Adrenal gland (tissue), 5 donors: ENCODE measurements around the gene RYR1.

Experiments
- CTCF ChIP-seq, 6 experiments: fragments of 450-650 bp in 4 of 6; fragments of 200-600 bp in 2 of 6; sonication (generic) in 1 of 6; IDR thresholded peaks; 1 replicate in 5 of 6; 2 replicates in 1 of 6; pipeline versions ENCODE4 v1.5.1 to v1.8.0; 2016 to 2021; ENCODE audit warnings: antibody characterized with exemption in 6 of 6, mild to moderate bottlenecking in 2 of 6, moderate library complexity in 1 of 6
- POLR2A ChIP-seq, 2 donors: fragments of 450-650 bp; IDR thresholded peaks; one replicate each; pipeline ENCODE4 v1.6.1; 2017; ENCODE audit warnings: antibody characterized with exemption in 2 of 2, mild to moderate bottlenecking in 2 of 2, moderate library complexity in 1 of 2
- donor health status: DM: no; HTN: no; CAD: no.

GRCh38 chr19:38496116-38496515 lies 62.6 kb downstream of the RYR1 start:
- TF ChIP-seq CTCF (IDR thresholded peaks at IDR 0.05) (no peak), POLR2A (IDR thresholded peaks at IDR 0.05) (no peak)
